MV-4-11 (cell line): ENCODE results near the gene AREL1.

Source experiments
- DNase-seq: peaks from one replicate; lab custom pipeline; 2025; lab: John Stamatoyannopoulos, UW

AREL1 gene

DNA sequence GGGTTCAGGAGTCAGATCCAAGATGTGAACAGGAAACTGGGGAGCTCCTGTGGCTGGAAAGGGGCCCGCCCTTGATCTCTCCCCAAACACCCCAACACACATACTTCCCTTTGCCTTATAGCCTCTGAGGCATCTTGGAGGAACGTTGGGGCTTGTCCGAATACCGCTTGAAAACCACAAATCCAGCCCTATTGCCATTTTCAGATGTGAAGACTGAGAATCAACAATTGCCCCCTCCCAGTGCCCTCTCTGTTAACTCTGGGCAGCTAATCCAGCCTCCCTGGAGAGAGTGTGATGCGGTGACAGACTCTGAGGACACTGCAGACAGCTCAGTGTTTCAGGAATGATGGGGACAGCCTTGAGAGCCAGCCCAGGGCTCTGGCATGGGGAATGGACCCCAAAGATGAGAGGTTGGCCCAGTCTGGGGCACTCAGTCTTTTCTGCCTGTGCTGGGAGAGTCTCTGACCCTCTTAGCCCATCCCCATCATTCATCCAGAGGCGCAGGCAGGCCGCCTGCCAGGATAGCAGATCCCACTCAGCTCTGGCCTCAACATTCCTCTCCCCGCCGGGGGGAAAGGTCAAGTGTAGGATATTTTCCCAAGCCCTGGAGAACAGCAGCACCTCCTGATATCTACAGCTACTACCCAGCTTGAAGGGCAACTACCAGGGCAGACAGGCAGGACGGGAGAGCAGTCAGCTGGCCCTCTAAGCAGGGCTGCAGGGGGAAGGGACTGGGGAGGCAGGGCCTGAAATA lies 76.3 kb downstream of the AREL1 start:
- DNase-seq: peak; percentile 16

DNA sequence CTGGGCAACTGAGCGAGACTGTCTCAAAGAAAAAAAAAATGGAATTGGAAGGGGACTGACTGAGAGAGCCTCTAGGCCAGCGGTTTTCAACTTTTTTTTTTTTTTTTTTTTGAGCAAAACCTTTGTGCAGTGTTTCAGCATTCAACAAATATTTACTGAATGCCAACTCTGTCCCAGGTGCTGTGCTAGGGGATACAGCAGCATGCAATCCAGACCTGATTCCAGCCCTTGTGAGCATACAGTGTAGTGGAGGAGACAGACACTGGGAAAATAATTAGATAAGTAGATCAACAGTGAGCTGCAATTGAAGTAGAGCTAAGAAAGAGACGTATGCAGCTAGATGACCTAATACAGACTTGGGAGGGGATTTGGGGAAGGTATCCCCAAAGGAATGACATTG lies 77.0 kb downstream of the AREL1 start:
- no peak for DNase-seq

DNA sequence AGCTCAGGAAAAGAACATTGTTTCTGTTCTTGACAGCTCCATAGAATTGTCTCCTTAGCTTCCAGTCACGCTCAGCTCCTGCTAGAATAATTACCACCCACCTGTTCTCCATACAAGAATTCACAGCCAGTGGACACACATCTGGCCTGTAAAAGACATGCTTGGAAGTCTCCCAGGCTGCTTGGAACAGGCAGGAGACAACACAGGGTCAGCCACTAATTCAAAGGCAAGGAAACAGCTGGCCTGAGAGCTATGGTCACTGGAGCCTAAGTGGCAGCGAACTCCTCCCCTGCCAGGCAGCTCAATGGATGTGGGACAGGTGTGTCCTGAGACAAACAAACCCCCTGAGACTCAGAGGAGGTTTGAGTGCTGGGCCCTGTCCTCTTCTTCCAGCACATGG lies 77.9 kb downstream of the AREL1 start:
- no peak for DNase-seq

DNA sequence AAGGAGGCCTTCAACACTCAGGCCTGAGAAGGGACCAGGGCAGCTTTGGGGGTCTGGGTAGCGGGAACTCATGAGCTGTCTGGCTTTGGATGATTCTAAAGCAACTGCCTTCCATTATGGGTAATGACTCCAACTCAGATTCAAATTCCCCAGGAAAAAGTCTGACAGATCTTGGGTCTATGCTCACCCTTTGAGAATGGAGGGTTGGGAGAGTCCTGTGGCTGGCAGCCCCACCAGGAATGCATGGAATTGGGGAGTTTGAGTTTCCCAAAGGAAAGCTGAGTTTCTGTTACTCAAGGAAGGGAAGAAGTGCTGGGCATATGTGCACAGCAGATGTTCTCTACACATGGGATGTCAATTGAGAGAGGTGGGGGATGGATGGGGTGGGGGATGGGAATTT lies 78.4 kb downstream of the AREL1 start:
- DNase-seq: no peak

DNA sequence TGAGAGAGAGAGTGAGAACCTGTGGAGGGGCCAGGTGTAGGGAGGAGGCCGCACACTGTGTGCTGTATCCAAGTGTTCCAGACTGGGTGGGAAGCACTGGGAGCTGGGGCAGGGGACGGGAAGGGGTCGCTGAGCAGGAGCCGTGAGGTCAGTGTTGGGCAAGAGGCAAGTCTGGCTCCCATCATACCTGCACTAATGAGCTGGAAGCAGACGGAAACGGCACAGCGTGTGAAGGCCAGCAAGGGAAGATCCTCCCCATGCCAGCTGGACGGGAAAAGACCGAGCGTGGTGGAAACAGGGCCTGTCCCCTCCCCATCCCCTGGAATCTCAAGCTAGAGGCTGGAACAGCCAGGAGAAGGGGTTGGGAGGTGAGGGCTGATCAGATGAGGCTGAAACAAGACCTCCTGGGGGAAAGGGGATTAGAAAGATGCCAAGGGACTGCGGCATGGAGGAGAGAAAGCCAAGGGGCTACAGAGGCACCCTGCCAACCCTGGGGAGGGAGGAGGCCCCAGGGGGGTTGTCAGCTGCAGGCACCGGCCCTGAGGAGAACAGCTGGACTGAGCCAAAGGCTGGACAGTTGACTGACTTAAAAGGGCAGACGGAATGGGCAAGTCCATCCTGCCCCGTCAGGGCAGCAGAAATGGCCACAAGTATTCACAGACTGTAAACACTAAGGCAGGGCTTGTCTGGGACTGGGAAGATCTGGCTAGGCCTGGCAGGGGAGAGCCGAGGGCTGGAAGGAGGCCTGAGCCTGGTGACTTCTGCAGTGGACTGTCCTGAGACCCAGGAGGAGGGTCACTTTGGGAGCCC lies 81.8 kb downstream of the AREL1 start:
- DNase-seq: no peak

DNA sequence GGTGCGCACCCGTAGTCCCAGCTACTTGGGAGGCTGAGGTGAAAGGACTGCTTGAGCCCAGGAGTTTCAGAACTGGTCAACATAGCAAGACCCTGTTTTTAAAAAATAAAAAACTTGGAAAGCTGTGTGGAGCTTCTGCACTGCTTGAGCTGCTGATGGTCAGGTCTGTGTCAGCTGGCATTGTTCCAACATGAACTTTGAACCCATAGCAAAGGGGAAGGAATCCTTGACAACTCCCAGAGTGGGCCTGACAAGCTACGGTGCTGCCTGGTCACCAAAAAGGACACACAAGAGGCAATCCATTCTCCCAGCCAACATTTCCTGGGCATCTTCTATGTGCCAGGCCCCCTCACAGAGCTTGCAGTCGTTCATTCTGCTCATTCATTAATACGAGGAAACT lies 84.5 kb downstream of the AREL1 start:
- DNase-seq: no peak

DNA sequence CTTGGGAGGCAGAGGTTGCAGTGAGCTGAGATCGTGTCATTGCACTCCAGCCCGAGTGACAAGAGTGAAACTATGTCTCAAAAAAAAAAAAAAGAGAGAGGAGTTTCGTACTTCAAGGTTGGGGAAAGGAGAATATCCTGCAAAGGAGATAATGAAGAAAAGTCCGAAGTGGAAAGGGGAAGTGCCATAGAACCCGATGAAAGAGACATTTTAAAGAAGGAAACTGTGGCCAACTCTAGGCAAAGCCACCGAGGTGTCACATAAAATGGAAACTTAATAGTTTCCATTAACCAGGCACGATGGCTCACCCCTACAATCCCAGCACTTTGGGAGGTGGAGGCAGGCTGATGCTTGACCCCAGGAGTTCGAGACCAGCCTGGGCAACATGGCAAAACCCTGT lies 85.8 kb downstream of the AREL1 start:
- peak; percentile 92 for DNase-seq

DNA sequence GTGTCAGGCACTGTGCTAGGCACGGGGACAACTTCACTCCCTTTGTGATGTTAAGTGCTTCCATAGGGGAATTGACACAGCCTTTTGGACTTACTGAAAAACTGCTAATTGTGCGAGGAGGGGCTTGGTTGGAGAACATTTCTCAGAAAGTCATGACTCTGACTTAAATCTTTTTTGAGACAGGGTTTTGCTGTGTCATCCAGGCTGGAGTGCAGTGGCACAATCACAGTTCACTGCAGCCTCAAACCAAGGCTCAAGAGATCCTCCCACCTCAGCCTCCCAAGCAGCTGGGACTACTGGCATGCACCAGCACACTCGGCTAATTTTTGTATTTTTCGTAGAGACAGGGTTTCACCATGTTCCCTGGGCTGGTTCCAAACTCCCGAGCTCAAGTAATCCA lies 90.6 kb downstream of the AREL1 start:
- no peak for DNase-seq

DNA sequence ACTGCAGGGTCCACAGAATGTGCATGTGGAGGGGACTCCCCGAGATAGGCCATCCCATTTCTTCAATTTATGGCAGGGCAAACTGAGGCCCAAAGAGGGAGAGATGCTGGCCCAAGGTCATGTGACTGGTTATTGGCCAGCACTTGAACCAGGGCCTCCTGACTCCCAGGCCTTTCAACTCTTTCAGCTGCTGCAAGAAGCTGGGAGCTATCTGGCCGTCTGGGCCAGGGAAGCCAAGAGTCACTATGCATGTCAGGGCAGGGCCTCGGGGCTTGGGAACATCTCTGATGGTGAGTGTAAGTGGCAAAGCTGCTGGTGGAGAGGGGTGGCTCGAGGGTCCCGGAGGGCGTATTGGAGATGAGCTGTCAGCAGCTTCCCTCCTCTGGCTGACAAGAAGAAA lies 91.3 kb downstream of the AREL1 start:
- no peak for DNase-seq

DNA sequence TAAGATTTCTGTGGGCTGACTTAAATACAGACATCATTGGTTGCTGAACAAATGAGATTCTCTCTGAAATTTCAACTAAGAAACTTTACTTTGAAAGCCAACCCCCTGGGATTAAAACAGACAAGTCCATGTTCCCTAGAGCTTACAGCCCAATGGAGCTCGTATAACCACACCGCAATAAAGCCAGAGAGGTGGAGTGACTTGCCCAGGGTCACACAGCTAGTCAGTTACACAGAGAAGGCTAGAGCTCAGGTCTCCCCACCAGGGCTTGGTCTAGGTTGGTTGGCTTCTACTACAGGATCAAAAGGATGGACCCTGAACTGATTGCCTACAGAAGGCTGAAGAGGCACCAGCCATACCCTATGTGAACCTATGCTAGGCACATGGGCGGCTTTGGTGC lies 92.0 kb downstream of the AREL1 start:
- DNase-seq: no peak

DNA sequence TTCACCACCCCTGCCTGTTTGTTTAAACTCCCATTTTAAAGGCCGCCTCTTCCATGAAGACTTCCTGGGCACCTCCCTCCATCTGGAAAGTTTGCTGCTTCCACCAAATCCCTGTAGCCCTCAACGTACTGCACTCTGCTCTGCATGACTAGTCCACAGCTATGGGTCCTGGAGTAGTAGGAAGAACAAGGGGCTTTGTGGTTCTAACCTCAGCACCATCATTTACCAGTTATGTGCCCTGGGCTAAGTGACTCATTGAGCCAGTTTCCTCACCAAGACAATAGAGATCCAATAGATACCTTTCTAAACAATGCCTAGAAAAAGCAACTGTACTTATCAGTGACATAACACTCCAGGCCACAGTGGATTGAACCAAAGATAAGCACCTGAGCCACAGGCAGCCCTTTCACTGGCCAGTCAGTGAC lies 92.4 kb downstream of the AREL1 start:
- DNase-seq: peak; percentile 90

DNA sequence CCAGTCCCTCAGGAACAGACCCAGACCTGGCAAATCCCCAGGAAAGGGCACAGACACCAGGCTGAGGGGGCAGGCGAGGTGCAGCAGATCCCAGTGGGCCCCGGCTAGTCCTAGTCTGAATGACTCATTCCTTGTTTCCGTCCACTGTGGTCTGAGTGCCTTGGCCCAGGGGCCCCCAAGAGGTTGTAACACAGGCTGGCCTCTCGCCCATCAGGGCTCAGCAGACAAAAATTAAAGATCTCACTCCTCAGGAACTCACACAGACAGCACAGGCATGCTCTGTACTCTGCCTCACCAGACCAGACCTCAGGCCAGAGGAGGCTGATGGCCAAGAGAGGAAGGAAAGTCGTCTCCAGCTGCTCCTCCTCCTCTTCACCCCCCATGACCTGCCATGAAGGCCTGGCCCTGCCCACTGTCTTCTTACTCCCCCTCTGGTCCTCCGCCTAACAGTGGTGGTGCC lies 93.2 kb downstream of the AREL1 start:
- DNase-seq: peak; percentile 46

DNA sequence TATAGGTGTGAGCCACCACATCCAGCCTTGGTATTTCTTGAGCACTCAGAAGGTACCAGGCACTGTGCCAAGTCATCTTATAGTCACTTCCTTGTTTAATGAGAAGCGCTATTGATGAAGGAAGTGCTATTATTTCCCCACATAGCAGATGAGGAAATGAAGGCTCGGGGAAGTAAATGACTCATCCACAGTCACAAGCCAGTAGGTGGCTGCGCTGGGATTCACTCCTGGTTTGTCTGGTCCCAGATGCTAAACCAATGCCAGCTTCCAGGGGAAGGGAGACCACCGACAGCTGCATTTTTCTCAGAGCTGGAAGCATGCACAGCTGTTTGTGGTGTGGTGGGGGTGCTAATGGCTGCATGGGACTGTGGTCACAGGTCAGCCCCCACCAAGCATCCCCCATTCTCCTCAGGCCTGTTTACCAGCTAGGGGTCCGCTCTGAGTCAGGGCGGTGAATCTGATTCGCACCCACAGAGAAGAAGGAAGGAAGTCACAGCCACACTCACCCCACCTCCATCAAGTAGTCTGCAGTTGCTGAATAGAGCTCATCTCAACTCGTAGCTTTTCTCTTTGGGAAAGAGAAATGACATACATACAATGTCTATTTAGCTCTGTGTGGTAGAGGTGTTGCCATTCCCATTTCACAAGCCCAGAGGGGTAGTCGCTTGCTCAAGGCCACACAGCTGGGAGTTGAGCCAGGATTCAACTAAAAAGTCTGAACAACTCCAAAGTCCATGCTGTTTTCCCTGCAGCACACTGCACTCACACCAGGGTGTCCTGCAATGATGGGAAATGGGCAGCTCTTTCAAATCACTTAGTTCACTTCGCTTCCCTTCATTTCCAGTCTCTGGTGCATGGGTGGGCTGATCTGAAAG lies 94.6 kb downstream of the AREL1 start:
- DNase-seq: peak; percentile 88

DNA sequence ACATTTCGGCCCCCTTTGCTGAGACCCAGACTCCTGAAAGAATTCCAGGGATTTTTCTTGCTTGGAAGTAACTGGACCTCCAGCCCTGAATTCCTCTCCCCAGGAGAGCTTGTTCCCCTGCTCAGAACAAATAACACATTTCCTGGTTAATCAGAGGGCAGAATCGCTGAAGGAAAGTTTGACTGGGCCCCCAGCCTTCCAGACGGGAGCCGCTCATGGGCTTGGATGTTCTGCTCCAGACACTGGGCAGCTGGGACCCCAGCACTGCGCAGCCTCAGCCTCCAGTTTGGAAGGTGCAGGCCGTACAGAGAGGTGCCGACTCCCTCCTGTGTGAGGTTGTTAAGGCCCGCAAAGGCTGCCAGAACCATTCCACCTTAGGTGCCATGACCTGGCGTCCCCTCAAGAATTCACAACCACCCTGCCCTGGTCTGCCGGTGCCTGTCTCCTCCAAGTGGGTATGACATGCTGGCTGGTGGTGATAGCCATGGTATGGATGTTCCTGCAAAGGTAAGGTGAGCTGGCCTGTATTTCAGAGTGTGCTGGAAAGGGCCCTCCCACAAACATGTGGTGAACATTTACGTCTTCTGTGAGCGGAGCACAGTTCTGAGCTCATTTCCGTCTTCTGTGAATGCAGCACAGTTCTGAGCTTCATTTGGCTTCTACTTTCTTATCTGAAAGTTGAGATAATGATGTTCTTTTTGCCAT lies 95.7 kb downstream of the AREL1 start:
- DNase-seq: no peak

DNA sequence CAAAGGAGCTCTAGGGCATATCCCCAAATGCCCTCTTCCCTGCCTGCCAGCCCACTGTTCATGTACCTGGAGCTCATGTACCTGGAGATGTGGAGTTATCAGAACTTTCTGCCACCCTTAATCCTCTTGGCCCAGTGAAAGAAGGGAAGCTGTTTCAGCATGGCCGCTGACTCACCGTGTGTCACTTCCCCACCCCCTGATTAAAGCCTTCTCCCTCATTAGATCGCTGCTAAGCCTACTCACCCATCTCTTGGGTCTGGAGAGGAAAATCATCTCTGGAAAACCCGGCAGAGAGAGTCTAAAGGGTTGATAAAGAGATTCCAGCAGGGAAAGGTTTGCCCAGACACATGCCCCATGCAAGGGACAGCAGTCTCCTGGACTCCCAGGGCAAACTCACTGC lies 96.4 kb downstream of the AREL1 start:
- peak; percentile 28 for DNase-seq

DNA sequence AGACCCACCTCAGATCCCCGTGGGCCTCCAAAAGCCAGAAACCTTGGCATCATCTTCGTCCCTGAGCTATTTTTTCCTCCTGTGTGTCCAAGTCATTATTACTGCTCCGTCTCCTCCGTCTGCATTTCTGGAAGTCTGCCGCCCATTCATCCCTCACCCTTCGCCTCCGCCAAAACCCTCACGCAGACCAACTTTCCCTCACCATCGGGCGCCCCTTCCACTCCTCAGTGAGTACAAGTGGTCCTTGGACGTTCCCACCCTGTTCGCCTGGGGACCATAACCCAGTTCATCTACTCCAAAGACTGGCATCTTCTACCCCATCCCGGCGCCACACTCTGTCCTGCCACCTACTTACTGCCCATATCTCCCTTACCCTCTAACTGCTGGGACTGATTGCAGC lies 97.1 kb downstream of the AREL1 start:
- DNase-seq: no peak

DNA sequence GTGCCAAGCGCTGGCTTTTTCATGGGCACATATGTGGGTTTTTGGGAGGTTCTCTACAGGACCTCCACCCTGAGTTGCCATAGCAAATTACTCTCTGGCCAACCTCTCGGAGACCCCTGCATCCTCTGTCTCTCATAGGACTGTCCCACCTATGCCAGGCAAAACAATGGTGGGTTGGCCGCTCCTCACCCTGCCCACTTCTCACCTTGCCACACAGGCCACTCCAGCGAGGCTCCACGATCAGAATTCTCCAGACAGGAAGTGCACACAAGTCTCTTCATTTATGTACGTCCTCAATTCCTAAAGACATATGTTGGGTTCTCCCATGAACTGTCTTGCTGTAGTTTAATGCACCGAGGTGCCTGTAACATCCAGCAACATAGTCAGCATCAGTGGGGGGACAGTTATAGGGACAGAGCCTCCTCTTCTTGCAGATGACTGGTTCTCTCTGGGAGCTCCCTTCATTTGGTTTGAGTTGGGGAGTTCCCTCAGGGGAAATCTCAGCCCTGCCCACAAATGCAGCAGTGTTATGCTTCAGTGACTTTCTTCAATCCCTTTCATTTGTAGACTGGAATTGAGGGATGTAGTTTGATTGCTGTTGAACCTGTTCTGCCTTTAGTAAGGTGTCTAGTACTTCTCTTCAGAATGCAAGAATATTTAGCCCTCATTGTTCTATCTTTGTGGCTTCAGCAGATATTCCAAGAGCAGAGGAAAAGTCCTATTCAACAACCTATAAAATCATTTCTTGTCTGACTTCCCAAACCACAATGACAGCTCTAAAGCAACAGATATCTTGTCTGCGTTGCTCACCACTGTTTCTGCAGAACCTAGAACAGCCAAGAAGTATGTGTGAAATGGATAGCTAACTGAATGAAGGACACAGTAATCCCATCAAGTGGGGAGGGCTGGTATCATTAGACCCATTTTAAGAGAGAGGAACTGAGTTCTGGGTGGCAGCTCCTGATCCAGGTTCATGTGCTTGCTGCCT lies 98.1 kb downstream of the AREL1 start:
- DNase-seq: no peak

DNA sequence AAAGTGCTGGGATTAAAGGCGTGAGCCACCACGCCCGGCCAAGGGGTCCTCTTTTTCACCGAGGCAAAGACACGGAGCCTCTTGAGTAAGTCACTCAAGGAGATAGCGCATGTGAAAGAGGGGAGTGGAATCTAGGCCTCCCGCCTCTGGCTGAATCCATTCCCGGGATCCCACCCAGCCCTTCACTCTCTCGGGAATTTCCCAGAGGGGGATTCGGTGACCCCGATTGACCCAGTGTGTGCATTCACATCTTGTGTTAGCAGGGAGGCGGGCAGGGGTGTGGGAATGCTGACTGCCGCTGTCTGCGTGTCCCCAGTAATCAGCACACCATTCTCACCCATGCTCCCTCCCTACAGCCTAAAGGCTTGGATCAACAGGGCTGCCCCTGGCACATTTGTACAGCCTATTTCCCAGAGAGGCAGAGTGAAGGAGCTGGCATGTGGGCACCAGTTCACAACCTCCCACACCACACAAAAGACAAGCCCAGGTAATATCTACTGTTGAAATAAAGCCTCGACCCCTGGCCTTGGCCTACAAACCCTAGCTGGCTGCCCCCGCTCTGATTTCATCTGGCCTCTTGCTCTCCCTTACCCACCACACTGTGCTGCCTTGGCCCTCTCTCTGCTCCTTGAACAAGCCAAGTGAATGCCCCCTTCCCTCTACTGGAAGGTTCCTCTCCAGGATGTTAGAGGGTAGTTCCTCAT lies 99.5 kb downstream of the AREL1 start:
- no peak for DNase-seq

DNA sequence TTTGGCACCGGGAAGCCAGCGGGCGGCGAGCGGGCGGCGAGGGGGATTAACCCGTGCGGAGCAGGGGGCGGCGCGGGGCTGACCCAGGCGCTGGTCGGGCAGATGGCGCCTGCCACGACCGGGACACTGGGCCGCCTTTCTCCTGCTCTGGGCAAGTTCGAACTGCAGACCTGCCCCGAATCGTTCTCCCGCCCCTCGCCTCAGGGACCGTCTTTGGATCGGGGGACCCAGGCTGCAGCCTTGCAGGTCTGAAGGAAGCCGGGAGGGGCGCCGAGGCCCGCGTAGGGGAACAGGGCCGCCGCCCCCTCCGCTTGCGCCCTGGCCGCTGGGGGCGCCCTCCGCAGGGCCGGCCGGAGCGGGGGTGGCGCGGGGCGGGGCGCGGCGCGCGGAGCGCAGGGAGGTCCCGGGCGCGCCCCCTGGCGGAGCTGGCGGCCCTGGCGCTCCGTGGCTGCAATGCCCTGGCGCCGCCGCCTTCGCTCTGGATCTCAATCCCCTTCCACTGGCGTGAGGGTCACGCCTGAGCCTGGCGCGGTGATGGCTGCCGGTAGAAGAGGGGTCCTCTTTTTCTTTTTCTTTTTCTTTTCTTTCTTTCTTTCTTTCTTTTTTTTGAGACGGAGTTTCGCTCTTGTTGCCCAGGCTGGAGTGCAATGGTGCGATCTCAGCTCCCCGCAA lies 100.4 kb downstream of the AREL1 start:
- DNase-seq: peak; percentile 13
